Effector memory CD4-positive, alpha-beta T cell (primary cell): ENCODE data around the gene BMP8B.

Experiments
- DNase-seq, 3 donors: peaks; one replicate each; pipeline ENCODE4 v3.0.0-alpha.2; 2020
- H3K27ac ChIP-seq: 2 replicates; pipeline ENCODE4 v1.7.0; 2013; ENCODE audit warnings: mild to moderate bottlenecking, low read length, moderate library complexity; ENCODE audit not compliant: insufficient read depth, poor library complexity, severe bottlenecking
- H3K27me3 ChIP-seq: replicated peaks from 2 replicates; pipeline ENCODE4 v1.7.0; 2013; ENCODE audit warnings: mild to moderate bottlenecking, low read length; ENCODE audit not compliant: insufficient read depth, control insufficient read depth, poor library complexity, severe bottlenecking
- H3K36me3 ChIP-seq: 2 replicates; pipeline ENCODE4 v1.7.0; 2013; ENCODE audit warnings: mild to moderate bottlenecking, low read length, moderate library complexity; ENCODE audit not compliant: control insufficient read depth, insufficient read depth
- H3K4me1 ChIP-seq: 2 replicates; pipeline ENCODE4 v1.7.0; 2013; ENCODE audit warnings: low read length, mild to moderate bottlenecking; ENCODE audit not compliant: control insufficient read depth, insufficient read depth, poor library complexity, severe bottlenecking
- H3K4me3 ChIP-seq: 2 replicates; pipeline ENCODE4 v1.7.0; 2013; ENCODE audit warnings: low read length, low read depth, mild to moderate bottlenecking; ENCODE audit not compliant: insufficient read depth, poor library complexity, severe bottlenecking
- H3K9me3 ChIP-seq: 2 replicates; pipeline ENCODE4 v1.7.0; 2013; ENCODE audit warnings: mild to moderate bottlenecking, low read length, moderate library complexity; ENCODE audit not compliant: control insufficient read depth

Gene BMP8B

GRCh38 chr1:39707506-39707905 is 81.2 kb downstream of the BMP8B start:
- no peak for DNase-seq
- no peaks in the 10 kb centered on the region for H3K4me1 ChIP-seq
- H3K27ac ChIP-seq: no peak overlapping the region
- H3K9me3 ChIP-seq: no peaks in the 10 kb centered on the region
- no peaks in the 10 kb centered on the region for H3K36me3 ChIP-seq
- H3K27me3 ChIP-seq: no peaks in the 10 kb centered on the region
- H3K4me3 ChIP-seq: no peak overlapping the region
